ENCODE measurements around the gene MBD2.

MBD2 gene

GRCh38 chr18:54116541-54117257 lies 107.8 kb downstream of the MBD2 start:
- peaks cover 0 to 10% (median 0%) of the 10 kb centered on the region in 5 experiments for H3K27me3 ChIP-seq (replicated peaks in 2 of 5; ENCODE audit: control insufficient read depth in 4 of 5, insufficient read depth in 5 of 5, low read length in 4 of 5)
- DNase-seq: no peak
- H3K36me3 ChIP-seq (ENCODE audit: control insufficient read depth in 4 of 4, insufficient read depth in 4 of 4, low read length in 3 of 4): no peaks in the 10 kb centered on the region
- H3K27ac ChIP-seq (ENCODE audit: insufficient read depth in 1 of 2, low read depth in 1 of 2, low read length in 2 of 2, poor library complexity in 1 of 2, severe bottlenecking in 2 of 2): no peak overlapping the region
- H3K4me3 ChIP-seq (ENCODE audit: control insufficient read depth in 1 of 7, extremely low read depth in 1 of 7, insufficient read depth in 4 of 7, low read depth in 2 of 7, low read length in 6 of 7): no peak overlapping the region
- ChIA-PET POLR2A (no interaction called here), CTCF (interaction anchor here (1.1 to 2.7 kb wide), 3 partner anchors 11 to 547 kb away, joined by 4 to 9 read pairs (median 7); no protein-coding TSS in a partner anchor)
- H3K9me3 ChIP-seq (ENCODE audit: control extremely low read depth in 1 of 5, control insufficient read depth in 4 of 5, insufficient read depth in 2 of 5, low read depth in 1 of 5, low read length in 4 of 5): no peaks in the 10 kb centered on the region
- WGBS (ENCODE audit: insufficient coverage): 100% methylated on average over 2 of the region's 3 CpGs
- H3K4me1 ChIP-seq (ENCODE audit: control extremely low read depth in 1 of 4, control insufficient read depth in 4 of 4, insufficient read depth in 4 of 4, low read length in 3 of 4): peaks cover 0 to 3% (median 0%) of the 10 kb centered on the region in 4 experiments

GRCh38 chr18:54112356-54112755 lies 112.1 kb downstream of the MBD2 start:
- ChIA-PET POLR2A (no interaction called here), CTCF (interaction anchor here (0.8 kb wide), 1 partner anchor 8 kb away, joined by 3 read pairs; no protein-coding TSS in a partner anchor)
- H3K27me3 ChIP-seq (replicated peaks in 2 of 5; ENCODE audit: control insufficient read depth in 4 of 5, insufficient read depth in 5 of 5, low read length in 4 of 5): no peaks in the 10 kb centered on the region
- no peaks in the 10 kb centered on the region for H3K36me3 ChIP-seq (ENCODE audit: control insufficient read depth in 4 of 4, insufficient read depth in 4 of 4, low read length in 3 of 4)
- no peaks in the 10 kb centered on the region for H3K9me3 ChIP-seq (ENCODE audit: control extremely low read depth in 1 of 5, control insufficient read depth in 4 of 5, insufficient read depth in 2 of 5, low read depth in 1 of 5, low read length in 4 of 5)
- H3K4me3 ChIP-seq (ENCODE audit: control insufficient read depth in 1 of 7, extremely low read depth in 1 of 7, insufficient read depth in 4 of 7, low read depth in 2 of 7, low read length in 6 of 7): no peak overlapping the region
- H3K4me1 ChIP-seq (ENCODE audit: control extremely low read depth in 1 of 4, control insufficient read depth in 4 of 4, insufficient read depth in 4 of 4, low read length in 3 of 4): no peaks in the 10 kb centered on the region
- no peak for DNase-seq
- 88% methylated on average over 1 of the region's 1 CpG for WGBS (ENCODE audit: insufficient coverage)
- no peak overlapping the region for H3K27ac ChIP-seq (ENCODE audit: insufficient read depth in 1 of 2, low read depth in 1 of 2, low read length in 2 of 2, poor library complexity in 1 of 2, severe bottlenecking in 2 of 2)

GRCh38 chr18:54109131-54109683 lies 115.3 kb downstream of the MBD2 start:
- Histone ChIP-seq H3K4me1 (ENCODE audit: control extremely low read depth in 1 of 4, control insufficient read depth in 4 of 4, insufficient read depth in 4 of 4, low read length in 3 of 4) (no peaks in the 10 kb centered on the region), H3K9me3 (ENCODE audit: control extremely low read depth in 1 of 5, control insufficient read depth in 4 of 5, insufficient read depth in 2 of 5, low read depth in 1 of 5, low read length in 4 of 5) (no peaks in the 10 kb centered on the region), H3K36me3 (ENCODE audit: control insufficient read depth in 4 of 4, insufficient read depth in 4 of 4, low read length in 3 of 4) (no peaks in the 10 kb centered on the region), H3K27ac (ENCODE audit: insufficient read depth in 1 of 2, low read depth in 1 of 2, low read length in 2 of 2, poor library complexity in 1 of 2, severe bottlenecking in 2 of 2) (no peak overlapping the region), H3K4me3 (ENCODE audit: control insufficient read depth in 1 of 7, extremely low read depth in 1 of 7, insufficient read depth in 4 of 7, low read depth in 2 of 7, low read length in 6 of 7) (no peak overlapping the region), H3K27me3 (replicated peaks in 2 of 5; ENCODE audit: control insufficient read depth in 4 of 5, insufficient read depth in 5 of 5, low read length in 4 of 5) (no peaks in the 10 kb centered on the region)
- DNase-seq: no peak
- 100% methylated on average over 1 of the region's 3 CpGs for WGBS (ENCODE audit: insufficient coverage)
- ChIA-PET POLR2A (no interaction called here), CTCF (no interaction called here)

GRCh38 chr18:54102123-54102522 lies 122.3 kb downstream of the MBD2 start:
- CTCF ChIA-PET: no interaction called here

More at GRCh38 chr18:54102123-54102522, 122.3 kb downstream of the MBD2 start:
- no peaks in the 10 kb centered on the region for H3K4me1 ChIP-seq (ENCODE audit: control extremely low read depth in 1 of 4, control insufficient read depth in 4 of 4, insufficient read depth in 4 of 4, low read length in 3 of 4)
- H3K9me3 ChIP-seq (ENCODE audit: control extremely low read depth in 1 of 5, control insufficient read depth in 4 of 5, insufficient read depth in 2 of 5, low read depth in 1 of 5, low read length in 4 of 5): peaks cover 0 to 3% (median 0%) of the 10 kb centered on the region in 5 experiments
- H3K27me3 ChIP-seq (replicated peaks in 2 of 5; ENCODE audit: control insufficient read depth in 4 of 5, insufficient read depth in 5 of 5, low read length in 4 of 5): peaks cover 0 to 3% (median 0%) of the 10 kb centered on the region in 5 experiments
- no peak overlapping the region for H3K4me3 ChIP-seq (ENCODE audit: control insufficient read depth in 1 of 7, extremely low read depth in 1 of 7, insufficient read depth in 4 of 7, low read depth in 2 of 7, low read length in 6 of 7)
- H3K27ac ChIP-seq (ENCODE audit: insufficient read depth in 1 of 2, low read depth in 1 of 2, low read length in 2 of 2, poor library complexity in 1 of 2, severe bottlenecking in 2 of 2): no peak overlapping the region
- WGBS (ENCODE audit: insufficient coverage): 100% methylated on average over 1 of the region's 1 CpG
- DNase-seq: no peak
- H3K36me3 ChIP-seq (ENCODE audit: control insufficient read depth in 4 of 4, insufficient read depth in 4 of 4, low read length in 3 of 4): no peaks in the 10 kb centered on the region
- POLR2A ChIA-PET: no interaction called here

All from common myeloid progenitor, CD34-positive (primary cell).